GM12801 (cell line): ENCODE results near the gene PATJ.

Experiments used
- CTCF ChIP-seq: IDR thresholded peaks from one replicate; pipeline ENCODE4 v1.5.1; 2011; ENCODE audit warnings: control low read depth; ENCODE audit not compliant: insufficient read length; ENCODE audit errors: extremely low read depth

Gene PATJ

GRCh38 chr1:62024690-62025089 is 282.4 kb downstream of the PATJ start:
- TF ChIP-seq CTCF = no peak

GRCh38 chr1:62025154-62025553 is 282.9 kb downstream of the PATJ start:
- TF ChIP-seq CTCF = no peak

GRCh38 chr1:62025892-62026291 is 283.6 kb downstream of the PATJ start:
- TF ChIP-seq CTCF = no peak

GRCh38 chr1:62029704-62030103 is 287.4 kb downstream of the PATJ start:
- no peak for TF ChIP-seq CTCF

GRCh38 chr1:62034790-62035189 is 292.5 kb downstream of the PATJ start:
- no peak for TF ChIP-seq CTCF

GRCh38 chr1:62037274-62037673 is 295.0 kb downstream of the PATJ start:
- no peak for TF ChIP-seq CTCF

GRCh38 chr1:62038594-62039284 is 296.5 kb downstream of the PATJ start:
- no peak for TF ChIP-seq CTCF
